H1 (cell line): ENCODE measurements around the gene MMP3. TPM values are rescaled to one million over a fixed set of nuclear protein-coding genes. Genes with fewer than 3 reads are reported as not detected.

Experiments
- BACH1 ChIP-seq: IDR thresholded peaks from 2 replicates; pipeline ENCODE4 v1.6.1; 2012; ENCODE audit warnings: low read length, improper control_type of control experiment
- CHD2 ChIP-seq: IDR thresholded peaks from 2 replicates; pipeline ENCODE4 v1.6.1; 2012; ENCODE audit warnings: low read length, improper control_type of control experiment
- FOSL1 ChIP-seq: IDR thresholded peaks from 2 replicates; pipeline ENCODE4 v1.6.1; 2011; ENCODE audit warnings: mild to moderate bottlenecking, low read depth, low read length, moderate library complexity; ENCODE audit not compliant: insufficient read depth
- KDM4A ChIP-seq: IDR thresholded peaks from one replicate; pipeline ENCODE4 v1.7.1; 2012; ENCODE audit warnings: low read depth, mild to moderate bottlenecking, moderate library complexity, low read length, inconsistent platforms; ENCODE audit not compliant: severe bottlenecking
- NANOG ChIP-seq: IDR thresholded peaks from 2 replicates; pipeline ENCODE4 v1.6.1; 2011; ENCODE audit warnings: low read length, low read depth, mild to moderate bottlenecking, inconsistent platforms; ENCODE audit not compliant: insufficient read depth, poor library complexity, severe bottlenecking
- SAP30 ChIP-seq: fragments of 300-600 bp; sonication (generic); IDR thresholded peaks from 2 replicates; pipeline ENCODE4 v1.7.1; 2012; ENCODE audit warnings: low read length, moderate library complexity, mild to moderate bottlenecking, inconsistent platforms; ENCODE audit not compliant: insufficient read depth, insufficient replicate concordance
- SIX5 ChIP-seq: IDR thresholded peaks from 2 replicates; pipeline ENCODE4 v1.6.1; 2011; ENCODE audit warnings: mild to moderate bottlenecking, low read depth, low read length
- polyA plus RNA-seq, 7 experiments: library from polyadenylated mRNA; depleted of rRNA in 3 of 7; stranded (reverse) in 5 of 7; unstranded in 2 of 7; fragments of >200 nt in 5 of 7; fragments of 200-250 nt in 2 of 7; gene quantifications; 1 replicate in 5 of 7; 2 replicates in 1 of 7; 4 replicates in 1 of 7; pipeline versions ENCODE4 v1.2.1 to v1.2.3, GENCODE V29; 2011 to 2013; ENCODE audit warnings: missing spikeins in 2 of 7, mixed read lengths in 2 of 7
- total RNA-seq: library from RNA; stranded (reverse); fragmentation: NEBNext Ultra II Directional; extraction: Animal tissue kit (Norgen Biotek cat#: 25700); gene quantifications from 2 replicates; pipeline ENCODE4 v1.2.1, GENCODE V29; 2021

MMP3 gene
- total and polyA plus RNA-seq, 2 of the 8 experiments (the other 6 are each of a cell fraction or from before 2014, with no cell fraction given), result not detected

GRCh38 chr11:102807921-102808320, 35.5 kb downstream of the MMP3 start (continued):
- TF ChIP-seq SIX5 (no peak), CHD2 (0 out of 2 replicates have a peak, but pooled peaks have one; percentile 24), SAP30 (no peak), KDM4A (peak; percentile 28), BACH1 (no peak), NANOG (no peak), FOSL1 (no peak)
